Neural cell (in vitro differentiated cells): ENCODE measurements around the gene SMIM29. TPM values are rescaled to one million over a fixed set of nuclear protein-coding genes. Genes with fewer than 3 reads are reported as not detected.
"Not testable (repeated sequence)": the region's sequence is repeated elsewhere in the genome, so short reads cannot be mapped to it uniquely, and the experiment has no call there.

ENCODE experiments used
- H2AFZ ChIP-seq: fragments of 200-600, 300-800 bp; sonication (generic), shearing (Covaris generic); 2 replicates; pipeline ENCODE4 v1.6.0; 2014; ENCODE audit warnings: low read depth, mild to moderate bottlenecking, antibody characterized with exemption, low read length, moderate library complexity
- H3F3A ChIP-seq: fragments of 200-600 bp; shearing (Covaris generic); 2 replicates; pipeline ENCODE4 v1.6.1; 2016; ENCODE audit warnings: mild to moderate bottlenecking, moderate library complexity, mixed read lengths, antibody characterized with exemption, low read length; ENCODE audit not compliant: insufficient read depth, poor library complexity, severe bottlenecking
- H3K27ac ChIP-seq: fragments of 200-600, 300-800 bp; sonication (generic), shearing (Covaris generic); 2 replicates; pipeline ENCODE4 v1.5.1; 2014; ENCODE audit warnings: mild to moderate bottlenecking, low read length, moderate library complexity
- H3K27me3 ChIP-seq: fragments of 300-800, 200-600 bp; sonication (generic), shearing (Covaris generic); 2 replicates; pipeline ENCODE4 v1.6.0; 2014; ENCODE audit warnings: mild to moderate bottlenecking, low read depth, low read length, moderate library complexity; ENCODE audit not compliant: insufficient read depth
- H3K36me3 ChIP-seq: fragments of 300-800, 200-600 bp; sonication (generic), shearing (Covaris generic); 2 replicates; pipeline ENCODE4 v1.5.1; 2014; ENCODE audit warnings: mild to moderate bottlenecking, antibody characterized with exemption, low read length, moderate library complexity; ENCODE audit not compliant: insufficient read depth
- H3K4me2 ChIP-seq: fragments of 300-800, 200-600 bp; sonication (generic), shearing (Covaris generic); 2 replicates; pipeline ENCODE4 v1.6.0; 2014; ENCODE audit warnings: mild to moderate bottlenecking, low read length
- H3K4me3 ChIP-seq: fragments of 300-800, 200-600 bp; sonication (generic), shearing (Covaris generic); 2 replicates; pipeline ENCODE4 v1.5.1; 2014; ENCODE audit warnings: mild to moderate bottlenecking, low read length, moderate library complexity
- H3K79me2 ChIP-seq: fragments of 200-600 bp; shearing (Covaris generic); replicated peaks from 2 replicates; pipeline ENCODE4 v1.6.0; 2014; ENCODE audit warnings: mild to moderate bottlenecking, low read length, moderate library complexity; ENCODE audit not compliant: insufficient read depth
- H3K9ac ChIP-seq: fragments of 300-800, 200-600 bp; sonication (generic), shearing (Covaris generic); 2 replicates; pipeline ENCODE4 v1.6.1; 2016; ENCODE audit warnings: mild to moderate bottlenecking, low read length, mixed read lengths
- H3K9me2 ChIP-seq: fragments of 200-600 bp; shearing (Covaris generic); 2 replicates; pipeline ENCODE4 v1.6.1; 2016; ENCODE audit warnings: mild to moderate bottlenecking, low read length, mixed read lengths; ENCODE audit not compliant: insufficient read depth
- H3K9me3 ChIP-seq: fragments of 200-600, 300-800 bp; sonication (generic), shearing (Covaris generic); 2 replicates; pipeline ENCODE4 v1.6.1; 2016; ENCODE audit warnings: mild to moderate bottlenecking, mixed run types, low read length, moderate library complexity, mixed read lengths
- H4K20me1 ChIP-seq: fragments of 200-600 bp; shearing (Covaris generic); 2 replicates; pipeline ENCODE4 v1.6.1; 2016; ENCODE audit warnings: mild to moderate bottlenecking, mixed run types; ENCODE audit not compliant: insufficient read depth
- EZH2 ChIP-seq: fragments of 200-600, 300-800 bp; shearing (Covaris generic), sonication (generic); IDR thresholded peaks from 2 replicates; pipeline ENCODE4 v1.6.1; 2014; ENCODE audit warnings: antibody characterized with exemption, low read length, borderline replicate concordance, mild to moderate bottlenecking; ENCODE audit not compliant: insufficient read depth, poor library complexity, severe bottlenecking
- MXI1 ChIP-seq: fragments of 450-650 bp; conservative IDR thresholded peaks from 2 replicates; pipeline ENCODE4 v1.6.1; 2014; ENCODE audit warnings: antibody characterized with exemption, mild to moderate bottlenecking; ENCODE audit not compliant: poor library complexity, severe bottlenecking
- POLR2AphosphoS5 ChIP-seq: IDR thresholded peaks from 2 replicates; pipeline ENCODE4 v1.6.1; 2012
- RAD21 ChIP-seq: fragments of 450-650 bp; conservative IDR thresholded peaks from 2 replicates; pipeline ENCODE4 v1.6.1; 2014; ENCODE audit warnings: antibody characterized with exemption, mild to moderate bottlenecking, moderate library complexity
- REST ChIP-seq: IDR thresholded peaks from 2 replicates; pipeline ENCODE4 v1.6.1; 2012; ENCODE audit warnings: borderline replicate concordance
- SMC3 ChIP-seq: fragments of 450-650 bp; conservative IDR thresholded peaks from 2 replicates; pipeline ENCODE4 v1.6.1; 2014; ENCODE audit warnings: antibody characterized with exemption, mild to moderate bottlenecking, moderate library complexity; ENCODE audit not compliant: poor library complexity
- TAF1 ChIP-seq: IDR thresholded peaks from 2 replicates; pipeline ENCODE4 v1.6.1; 2012; ENCODE audit warnings: low read depth
- polyA plus RNA-seq: library from polyadenylated mRNA; depleted of rRNA; stranded (reverse); fragments of >200 nt; gene quantifications from 2 replicates; pipeline ENCODE4 v1.2.3, GENCODE V29; 2014
- TF ChIP-seq, protein P1 (sequence below): fragments of 450-650 bp; IDR thresholded peaks from 2 replicates; pipeline ENCODE4 v1.5.1; 2014; ENCODE audit warnings: antibody characterized with exemption, mild to moderate bottlenecking, moderate library complexity; ENCODE audit not compliant: poor library complexity, severe bottlenecking

The SMIM29 gene
- polyA plus RNA-seq, 1 donor from 2014 or later, result 82.1 TPM

DNA sequence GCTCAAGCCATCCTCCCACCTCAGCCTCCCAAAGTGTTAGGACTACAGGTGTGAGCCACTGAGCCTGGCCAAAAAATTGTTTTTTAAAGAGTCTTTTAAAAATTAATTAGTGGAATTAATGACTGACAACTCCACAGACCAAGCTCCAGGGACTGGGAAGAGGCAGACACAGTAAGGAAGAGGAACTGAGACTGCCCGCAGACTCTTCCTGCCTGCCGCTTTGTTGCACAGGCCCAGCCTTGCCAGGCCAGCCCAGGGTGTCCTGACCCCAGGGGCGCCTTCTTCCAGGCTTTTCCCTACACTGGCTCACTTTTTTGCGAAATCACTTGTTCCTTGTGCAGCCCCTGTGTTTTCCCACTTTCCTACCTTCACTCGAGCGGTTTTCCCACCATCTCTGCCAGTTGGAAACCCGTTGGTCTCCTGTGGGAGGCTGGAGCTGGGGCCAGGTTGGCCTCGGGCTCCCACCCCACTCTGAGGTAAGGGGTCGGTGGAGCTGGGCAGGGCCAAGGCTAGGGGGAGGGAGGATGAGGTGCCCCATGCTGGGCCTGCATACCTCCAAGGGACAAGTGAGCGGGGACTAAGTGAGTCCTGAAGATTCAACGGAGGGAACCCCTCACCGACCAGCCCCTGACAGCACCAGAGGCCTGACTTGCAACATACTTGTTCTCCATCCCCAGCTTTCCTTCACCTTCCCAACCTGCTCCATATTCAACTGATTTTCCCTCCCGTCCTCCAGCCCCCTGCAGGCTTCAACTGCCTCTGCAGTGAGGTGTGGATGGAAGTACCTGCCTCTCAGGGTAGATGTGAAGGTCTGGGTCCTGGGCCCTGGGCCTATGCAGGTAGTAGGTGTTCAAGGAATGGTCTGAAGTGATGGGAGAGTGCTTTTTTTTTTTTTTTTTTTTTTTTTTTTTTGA is 23.5 kb upstream of the SMIM29 start:
- no peak overlapping the region for H2AFZ ChIP-seq
- H3K27ac ChIP-seq, result no peak overlapping the region
- no peak overlapping the region for H3K4me2 ChIP-seq
- no peaks in the 10 kb centered on the region for H4K20me1 ChIP-seq
- no peak overlapping the region for H3K9ac ChIP-seq
- H3F3A ChIP-seq, result no peaks in the 10 kb centered on the region
- H3K79me2 ChIP-seq, result no peaks in the 10 kb centered on the region
- no peak overlapping the region for H3K4me3 ChIP-seq
- H3K27me3 ChIP-seq, result no peaks in the 10 kb centered on the region
- no peaks in the 10 kb centered on the region for H3K9me3 ChIP-seq
- H3K36me3 ChIP-seq, result no peaks in the 10 kb centered on the region
- TF ChIP-seq MXI1 (no peak), EZH2 (no peak), RAD21 (no peak), REST (no peak), POLR2AphosphoS5 (no peak), SMC3 (no peak), TAF1 (no peak)
- TF ChIP-seq, protein P1, sequence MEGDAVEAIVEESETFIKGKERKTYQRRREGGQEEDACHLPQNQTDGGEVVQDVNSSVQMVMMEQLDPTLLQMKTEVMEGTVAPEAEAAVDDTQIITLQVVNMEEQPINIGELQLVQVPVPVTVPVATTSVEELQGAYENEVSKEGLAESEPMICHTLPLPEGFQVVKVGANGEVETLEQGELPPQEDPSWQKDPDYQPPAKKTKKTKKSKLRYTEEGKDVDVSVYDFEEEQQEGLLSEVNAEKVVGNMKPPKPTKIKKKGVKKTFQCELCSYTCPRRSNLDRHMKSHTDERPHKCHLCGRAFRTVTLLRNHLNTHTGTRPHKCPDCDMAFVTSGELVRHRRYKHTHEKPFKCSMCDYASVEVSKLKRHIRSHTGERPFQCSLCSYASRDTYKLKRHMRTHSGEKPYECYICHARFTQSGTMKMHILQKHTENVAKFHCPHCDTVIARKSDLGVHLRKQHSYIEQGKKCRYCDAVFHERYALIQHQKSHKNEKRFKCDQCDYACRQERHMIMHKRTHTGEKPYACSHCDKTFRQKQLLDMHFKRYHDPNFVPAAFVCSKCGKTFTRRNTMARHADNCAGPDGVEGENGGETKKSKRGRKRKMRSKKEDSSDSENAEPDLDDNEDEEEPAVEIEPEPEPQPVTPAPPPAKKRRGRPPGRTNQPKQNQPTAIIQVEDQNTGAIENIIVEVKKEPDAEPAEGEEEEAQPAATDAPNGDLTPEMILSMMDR, result no peak
- no peaks in the 10 kb centered on the region for H3K9me2 ChIP-seq

DNA sequence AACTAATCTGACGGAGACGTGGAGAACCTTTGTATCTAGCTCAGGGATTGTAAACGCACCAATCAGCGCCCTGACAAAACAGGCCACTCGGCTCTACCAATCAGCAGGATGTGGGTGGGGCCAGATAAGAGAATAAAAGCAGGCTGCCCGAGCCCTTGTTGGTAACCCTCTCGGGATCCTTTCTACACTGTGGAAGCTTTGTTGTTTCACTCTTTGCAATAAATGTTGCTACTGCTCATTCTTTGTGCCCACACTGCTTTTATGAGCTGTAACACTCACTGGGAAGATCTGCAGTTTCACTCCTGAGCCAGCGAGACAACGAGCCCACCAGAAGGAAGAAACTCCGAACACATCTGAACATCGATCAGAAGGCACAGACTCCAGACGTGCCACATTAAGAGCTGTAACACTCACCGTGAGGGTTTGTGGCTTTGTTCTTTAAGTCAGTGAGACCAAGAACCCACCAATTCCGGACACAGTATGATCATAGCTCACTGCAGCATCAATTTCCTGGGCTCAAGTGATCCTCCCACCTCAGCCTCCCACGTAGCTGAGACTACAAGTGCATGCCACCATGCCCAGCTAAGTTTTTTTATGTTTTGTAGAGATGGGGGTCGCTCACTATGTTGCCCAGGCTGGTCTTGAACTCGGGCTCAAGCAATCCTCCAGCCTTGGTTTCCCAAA is 21.0 kb upstream of the SMIM29 start:
- H3K27ac ChIP-seq, H2AFZ ChIP-seq, H3K9me2 ChIP-seq, H3K4me3 ChIP-seq, H3F3A ChIP-seq, H3K9ac ChIP-seq, H3K79me2 ChIP-seq, H3K4me2 ChIP-seq, H3K9me3 ChIP-seq, H4K20me1 ChIP-seq, H3K27me3 ChIP-seq, H3K36me3 ChIP-seq: not testable (repeated sequence)

DNA sequence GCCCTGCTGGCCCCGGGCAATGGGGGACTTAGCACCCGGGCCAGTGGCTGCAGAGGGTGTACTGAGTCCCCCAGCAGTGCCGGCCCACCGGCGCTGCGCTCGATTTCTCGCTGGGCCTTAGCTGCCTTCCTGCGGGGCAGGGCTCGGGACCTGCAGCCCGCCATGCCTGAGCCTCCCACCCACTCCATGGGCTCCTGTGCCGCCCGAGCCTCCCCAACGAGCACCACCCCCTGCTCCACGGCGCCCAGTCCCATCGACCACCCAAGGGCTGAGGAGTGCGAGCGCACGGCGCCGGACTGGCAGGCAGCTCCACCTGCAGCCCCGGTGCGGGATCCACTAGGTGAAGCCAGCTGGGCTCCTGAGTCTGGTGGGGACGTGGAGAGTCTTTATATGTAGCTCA is 20.3 kb upstream of the SMIM29 start:
- H3K79me2 ChIP-seq, H3K9me2 ChIP-seq, H3K27me3 ChIP-seq, H3K4me2 ChIP-seq, H2AFZ ChIP-seq, H3K9me3 ChIP-seq, H3K9ac ChIP-seq, H4K20me1 ChIP-seq, H3K4me3 ChIP-seq, H3K36me3 ChIP-seq, H3K27ac ChIP-seq, H3F3A ChIP-seq: not testable (repeated sequence)
